Measurements from ENCODE around the gene DXO.
"Not testable (repeated sequence)": the region's sequence is repeated elsewhere in the genome, so short reads cannot be mapped to it uniquely, and the experiment has no call there.

DXO gene

GRCh38 chr6:31977816-31978431, 6.0 kb upstream of the DXO start:
- no peak for DNase-seq
- Histone ChIP-seq H3K27me3 (replicated peaks) (no peaks in the 10 kb centered on the region), H3K27ac (no peak overlapping the region), H3K36me3 (replicated peaks) (peaks cover 2% of the 10 kb centered on the region), H3K4me3 (ENCODE audit: low read depth, low read length) (no peak overlapping the region)
- TF ChIP-seq CTCF (IDR thresholded peaks at IDR 0.05; ENCODE audit: low read depth, low read length, missing control alignments), result no peak
- in situ Hi-C loops (cut with HindIII; ENCODE audit: low pct_ligation_motif_present, low sequenced_read_pairs), result no loop called here

GRCh38 chr6:31976065-31976464, 4.1 kb upstream of the DXO start:
- H3K27ac ChIP-seq, result not testable (repeated sequence)

GRCh38 chr6:31972709-31973350, 892 bp upstream of the DXO start:
- Histone ChIP-seq H3K4me3 (ENCODE audit: low read depth, low read length) (peak overlapping the region; percentile 92), H3K27ac (peak overlapping the region; percentile 99), H3K36me3 (replicated peaks) (peaks cover 20% of the 10 kb centered on the region), H3K27me3 (replicated peaks) (no peaks in the 10 kb centered on the region)
- in situ Hi-C loops (cut with HindIII; ENCODE audit: low pct_ligation_motif_present, low sequenced_read_pairs), result no loop called here
- TF ChIP-seq CTCF (IDR thresholded peaks at IDR 0.05; ENCODE audit: low read depth, low read length, missing control alignments), result no peak
- peak; percentile 35 for DNase-seq

More at GRCh38 chr6:31976065-31976464, 4.1 kb upstream of the DXO start:
- in situ Hi-C loops (cut with HindIII; ENCODE audit: low pct_ligation_motif_present, low sequenced_read_pairs); H3K4me3 ChIP-seq (ENCODE audit: low read depth, low read length); H3K27me3 ChIP-seq (replicated peaks); DNase-seq; H3K36me3 ChIP-seq (replicated peaks): not testable (repeated sequence)

GRCh38 chr6:31971279-31971992, 502 bp downstream of the DXO start:
- peak overlapping the region; percentile 92 for H3K4me3 ChIP-seq (ENCODE audit: low read depth, low read length)
- DNase-seq, result no peak
- peaks cover 34% of the 10 kb centered on the region for H3K36me3 ChIP-seq (replicated peaks)
- peak overlapping the region; percentile 99 for H3K27ac ChIP-seq
- no peak for TF ChIP-seq CTCF (IDR thresholded peaks at IDR 0.05; ENCODE audit: low read depth, low read length, missing control alignments)
- in situ Hi-C loops (cut with HindIII; ENCODE audit: low pct_ligation_motif_present, low sequenced_read_pairs), result no loop called here
- H3K27me3 ChIP-seq (replicated peaks), result no peaks in the 10 kb centered on the region

- no peak for TF ChIP-seq CTCF (IDR thresholded peaks at IDR 0.05; ENCODE audit: low read depth, low read length, missing control alignments)
- no peak for DNase-seq
- Histone ChIP-seq H3K27ac (peak overlapping the region; percentile 99), H3K4me3 (ENCODE audit: low read depth, low read length) (peak overlapping the region; percentile 92), H3K36me3 (replicated peaks) (peaks cover 39% of the 10 kb centered on the region), H3K27me3 (replicated peaks) (no peaks in the 10 kb centered on the region)
- in situ Hi-C loops (cut with HindIII; ENCODE audit: low pct_ligation_motif_present, low sequenced_read_pairs), result no loop called here
Measured at GRCh38 chr6:31970604-31971271, 1.2 kb downstream of the DXO start.
